H1 (cell line): ENCODE data around the gene P3H2.

Experiments used
- CTCF ChIP-seq, 3 experiments: IDR thresholded peaks; 1 replicate in 2 of 3; 2 replicates in 1 of 3; pipeline versions ENCODE4 v1.5.1 to v1.6.1; 2011; ENCODE audit warnings: low read length in 3 of 3, mild to moderate bottlenecking in 3 of 3, inconsistent platforms in 2 of 3, low read depth in 1 of 3, moderate library complexity in 1 of 3; ENCODE audit not compliant: insufficient read depth in 1 of 3; ENCODE audit errors: control extremely low read depth in 1 of 3
- EGR1 ChIP-seq: IDR thresholded peaks from 2 replicates; pipeline ENCODE4 v1.6.1; 2011; ENCODE audit warnings: low read depth, low read length, borderline replicate concordance
- EZH2 ChIP-seq: fragments of 200-600 bp; sonication (generic); IDR thresholded peaks from 2 replicates; pipeline ENCODE4 v1.7.1; 2012; ENCODE audit warnings: low read depth, mild to moderate bottlenecking, moderate library complexity, low read length, inconsistent platforms; ENCODE audit not compliant: severe bottlenecking
- HDAC2 ChIP-seq, 2 experiments: fragments of 300-600 bp in 1 of 2; sonication (generic) in 1 of 2; IDR thresholded peaks; 2 replicates each; pipeline ENCODE4 v1.6.1; 2011 to 2012; ENCODE audit warnings: low read depth in 2 of 2, low read length in 2 of 2, mild to moderate bottlenecking in 2 of 2, moderate library complexity in 2 of 2, borderline replicate concordance in 1 of 2, inconsistent platforms in 1 of 2
- MAX ChIP-seq: IDR thresholded peaks from 2 replicates; pipeline ENCODE4 v1.6.1; 2012; ENCODE audit warnings: inconsistent platforms
- NRF1 ChIP-seq: IDR thresholded peaks from 2 replicates; pipeline ENCODE4 v1.6.1; 2011; ENCODE audit warnings: mild to moderate bottlenecking, low read depth, low read length, improper control_type of control experiment
- POLR2A ChIP-seq, 2 experiments: IDR thresholded peaks; 1 replicate in 1 of 2; 2 replicates in 1 of 2; pipeline ENCODE4 v1.6.1; 2011; ENCODE audit warnings: low read depth in 2 of 2, low read length in 2 of 2, mild to moderate bottlenecking in 2 of 2; ENCODE audit errors: control extremely low read depth in 1 of 2
- POLR2AphosphoS5 ChIP-seq: IDR thresholded peaks from 2 replicates; pipeline ENCODE4 v1.6.1; 2011; ENCODE audit warnings: low read depth, low read length
- RBBP5 ChIP-seq: IDR thresholded peaks from 2 replicates; pipeline ENCODE4 v1.7.1; 2012; ENCODE audit warnings: low read depth, mild to moderate bottlenecking, inconsistent platforms, low read length, moderate library complexity, borderline replicate concordance
- RFX5 ChIP-seq: IDR thresholded peaks from 2 replicates; pipeline ENCODE4 v1.6.1; 2011; ENCODE audit warnings: low read depth, low read length, improper control_type of control experiment, borderline replicate concordance

DNA sequence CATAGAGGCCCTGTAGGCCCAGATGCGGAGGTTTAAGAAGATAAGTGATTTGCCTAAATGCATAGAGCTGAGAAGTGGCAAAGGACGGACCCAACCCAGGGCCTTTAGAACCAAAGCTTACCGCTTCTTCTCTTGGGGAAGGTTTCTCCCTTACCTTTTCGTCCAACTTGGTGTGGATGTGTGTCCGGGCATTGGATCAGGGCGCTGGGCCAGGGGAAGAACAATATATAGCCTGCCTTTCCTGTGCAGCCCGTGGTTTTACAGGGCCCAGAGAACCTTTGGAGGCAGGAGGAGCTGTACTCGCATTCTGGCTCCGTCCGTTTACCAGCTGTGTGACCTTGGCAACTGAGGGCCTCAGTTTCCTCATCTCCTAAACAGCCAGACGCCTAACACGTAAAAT lies 686 bp upstream of the P3H2 start:
- TF ChIP-seq HDAC2 (IDR thresholded peaks at IDR 0.05; ENCODE audit: borderline replicate concordance in 1 of 2, low read depth in 2 of 2, low read length in 2 of 2) (no peak), EGR1 (no peak), CTCF (IDR thresholded peaks at IDR 0.05; ENCODE audit: control extremely low read depth in 1 of 3, insufficient read depth in 1 of 3, low read depth in 1 of 3, low read length in 3 of 3) (no peak), EZH2 (no peak), POLR2AphosphoS5 (no peak), RBBP5 (no peak), MAX (no peak), POLR2A (IDR thresholded peaks at IDR 0.05; ENCODE audit: control extremely low read depth in 1 of 2, low read depth in 2 of 2, low read length in 2 of 2) (no peak), NRF1 (no peak), RFX5 (no peak)
